Measurements from ENCODE around the gene LRIG2. TPM values are rescaled to one million over a fixed set of nuclear protein-coding genes. Genes with fewer than 3 reads are reported as not detected.
A peak's percentile ranks its signal among the peaks of the same experiment; 100 is the strongest.

The LRIG2 gene
- total and polyA plus RNA-seq, 2 of the 13 experiments (the other 11 are each of a cell fraction or from before 2014, with no cell fraction given): 8.1 to 12.2 TPM

DNA sequence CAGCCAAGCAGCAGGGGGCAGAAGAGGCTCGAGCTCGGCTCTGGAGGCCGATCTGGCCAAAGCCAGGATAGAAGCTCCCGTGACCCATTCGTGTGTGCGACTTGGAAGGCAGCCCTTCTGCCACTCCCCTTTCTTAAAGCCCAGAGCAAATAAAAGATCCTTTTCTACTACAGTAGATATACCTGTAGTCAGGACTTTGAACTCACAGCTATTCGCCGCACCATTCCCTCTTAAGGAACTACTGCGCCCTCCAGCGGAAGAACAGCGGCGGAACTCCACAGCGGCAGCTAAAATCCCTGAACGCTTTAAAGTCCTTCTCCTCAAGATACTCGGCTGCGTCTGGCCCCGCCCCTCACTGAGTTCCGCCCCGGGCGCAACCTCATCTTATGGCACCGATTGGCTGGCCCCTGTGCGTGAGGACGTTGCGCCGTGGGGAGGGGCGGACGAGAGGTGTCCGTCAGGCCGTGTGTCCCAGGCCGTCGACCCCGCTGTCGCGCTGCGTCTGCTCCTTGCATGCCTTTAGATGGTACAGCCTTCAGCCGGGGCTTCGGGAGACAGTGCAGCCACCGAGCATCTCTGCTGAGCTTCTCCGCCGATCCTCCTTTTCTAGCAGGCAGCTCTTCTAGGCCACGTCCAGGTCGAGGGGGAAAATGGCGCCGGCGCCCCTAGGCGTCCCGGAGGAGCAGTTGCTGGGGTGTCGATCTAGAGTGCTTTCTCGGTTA, at the start of gene LRIG2 (continued):
- TF ChIP-seq, protein P1, sequence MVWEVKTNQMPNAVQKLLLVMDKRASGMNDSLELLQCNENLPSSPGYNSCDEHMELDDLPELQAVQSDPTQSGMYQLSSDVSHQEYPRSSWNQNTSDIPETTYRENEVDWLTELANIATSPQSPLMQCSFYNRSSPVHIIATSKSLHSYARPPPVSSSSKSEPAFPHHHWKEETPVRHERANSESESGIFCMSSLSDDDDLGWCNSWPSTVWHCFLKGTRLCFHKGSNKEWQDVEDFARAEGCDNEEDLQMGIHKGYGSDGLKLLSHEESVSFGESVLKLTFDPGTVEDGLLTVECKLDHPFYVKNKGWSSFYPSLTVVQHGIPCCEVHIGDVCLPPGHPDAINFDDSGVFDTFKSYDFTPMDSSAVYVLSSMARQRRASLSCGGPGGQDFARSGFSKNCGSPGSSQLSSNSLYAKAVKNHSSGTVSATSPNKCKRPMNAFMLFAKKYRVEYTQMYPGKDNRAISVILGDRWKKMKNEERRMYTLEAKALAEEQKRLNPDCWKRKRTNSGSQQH (CRISPR knock-in tag; IDR thresholded peaks at IDR 0.05; ENCODE audit: low read depth): no peak
- TF ChIP-seq, protein P2, sequence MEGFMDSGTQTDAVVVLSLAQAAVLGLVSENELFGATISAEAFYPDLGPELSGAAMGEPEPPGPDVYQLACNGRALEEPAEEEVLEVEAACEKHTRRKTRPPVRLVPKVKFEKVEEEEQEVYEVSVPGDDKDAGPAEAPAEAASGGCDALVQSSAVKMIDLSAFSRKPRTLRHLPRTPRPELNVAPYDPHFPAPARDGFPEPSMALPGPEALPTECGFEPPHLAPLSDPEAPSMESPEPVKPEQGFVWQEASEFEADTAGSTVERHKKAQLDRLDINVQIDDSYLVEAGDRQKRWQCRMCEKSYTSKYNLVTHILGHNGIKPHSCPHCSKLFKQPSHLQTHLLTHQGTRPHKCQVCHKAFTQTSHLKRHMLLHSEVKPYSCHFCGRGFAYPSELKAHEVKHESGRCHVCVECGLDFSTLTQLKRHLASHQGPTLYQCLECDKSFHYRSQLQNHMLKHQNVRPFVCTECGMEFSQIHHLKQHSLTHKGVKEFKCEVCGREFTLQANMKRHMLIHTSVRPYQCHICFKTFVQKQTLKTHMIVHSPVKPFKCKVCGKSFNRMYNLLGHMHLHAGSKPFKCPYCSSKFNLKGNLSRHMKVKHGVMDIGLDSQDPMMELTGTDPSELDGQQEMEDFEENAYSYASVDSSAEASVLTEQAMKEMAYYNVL (CRISPR knock-in tag; IDR thresholded peaks at IDR 0.05; ENCODE audit: borderline replicate concordance): no peak; the same call in 1 of the 2 replicates
- no peak for TF ChIP-seq U2AF1 (optimal IDR thresholded peaks at IDR 0.05; ENCODE audit: low read depth, low read length)
- TF ChIP-seq ZNF841 (CRISPR knock-in tag; IDR thresholded peaks at IDR 0.05; ENCODE audit: borderline replicate concordance): no peak
- TF ChIP-seq FOXK2 (IDR thresholded peaks at IDR 0.05): no peak
- TF ChIP-seq THAP11 (CRISPR knock-in tag; IDR thresholded peaks at IDR 0.05): peak; percentile 68
- peak; percentile 89; the same call in 1 of the 2 replicates for TF ChIP-seq ZNF235 (CRISPR knock-in tag; IDR thresholded peaks at IDR 0.05; ENCODE audit: borderline replicate concordance)
- TF ChIP-seq ZSCAN20 (CRISPR knock-in tag; IDR thresholded peaks at IDR 0.05; ENCODE audit: borderline replicate concordance): no peak
- no peak; the same call in 1 of the 2 replicates for TF ChIP-seq YEATS2 (CRISPR knock-in tag; IDR thresholded peaks at IDR 0.05; ENCODE audit: borderline replicate concordance)
- TF ChIP-seq ZNF251 (CRISPR knock-in tag; IDR thresholded peaks at IDR 0.05): no peak
- TF ChIP-seq DNMT1 (CRISPR knock-in tag; IDR thresholded peaks at IDR 0.05): no peak
- TF ChIP-seq GTF3A (CRISPR knock-in tag; conservative IDR thresholded peaks at IDR 0.05): no peak
- no peak for TF ChIP-seq ZFP36L1 (CRISPR knock-in tag; IDR thresholded peaks at IDR 0.05)
- no peak for TF ChIP-seq ZNF720 (CRISPR knock-in tag; IDR thresholded peaks at IDR 0.05)
- TF ChIP-seq, protein P3, sequence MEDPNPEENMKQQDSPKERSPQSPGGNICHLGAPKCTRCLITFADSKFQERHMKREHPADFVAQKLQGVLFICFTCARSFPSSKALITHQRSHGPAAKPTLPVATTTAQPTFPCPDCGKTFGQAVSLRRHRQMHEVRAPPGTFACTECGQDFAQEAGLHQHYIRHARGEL (CRISPR knock-in tag; IDR thresholded peaks at IDR 0.05): 0 out of 2 replicates have a peak, but pooled peaks have one; percentile 65
- TF ChIP-seq ZSCAN12 (CRISPR knock-in tag; IDR thresholded peaks at IDR 0.05): peak; percentile 56; the same call in 1 of the 2 replicates
- no peak for TF ChIP-seq ZFP1 (CRISPR knock-in tag; IDR thresholded peaks at IDR 0.05)
- TF ChIP-seq, protein P4, sequence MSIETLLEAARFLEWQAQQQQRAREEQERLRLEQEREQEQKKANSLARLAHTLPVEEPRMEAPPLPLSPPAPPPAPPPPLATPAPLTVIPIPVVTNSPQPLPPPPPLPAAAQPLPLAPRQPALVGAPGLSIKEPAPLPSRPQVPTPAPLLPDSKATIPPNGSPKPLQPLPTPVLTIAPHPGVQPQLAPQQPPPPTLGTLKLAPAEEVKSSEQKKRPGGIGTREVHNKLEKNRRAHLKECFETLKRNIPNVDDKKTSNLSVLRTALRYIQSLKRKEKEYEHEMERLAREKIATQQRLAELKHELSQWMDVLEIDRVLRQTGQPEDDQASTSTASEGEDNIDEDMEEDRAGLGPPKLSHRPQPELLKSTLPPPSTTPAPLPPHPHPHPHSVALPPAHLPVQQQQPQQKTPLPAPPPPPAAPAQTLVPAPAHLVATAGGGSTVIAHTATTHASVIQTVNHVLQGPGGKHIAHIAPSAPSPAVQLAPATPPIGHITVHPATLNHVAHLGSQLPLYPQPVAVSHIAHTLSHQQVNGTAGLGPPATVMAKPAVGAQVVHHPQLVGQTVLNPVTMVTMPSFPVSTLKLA (IDR thresholded peaks at IDR 0.05): no peak
- TF ChIP-seq, protein P5, sequence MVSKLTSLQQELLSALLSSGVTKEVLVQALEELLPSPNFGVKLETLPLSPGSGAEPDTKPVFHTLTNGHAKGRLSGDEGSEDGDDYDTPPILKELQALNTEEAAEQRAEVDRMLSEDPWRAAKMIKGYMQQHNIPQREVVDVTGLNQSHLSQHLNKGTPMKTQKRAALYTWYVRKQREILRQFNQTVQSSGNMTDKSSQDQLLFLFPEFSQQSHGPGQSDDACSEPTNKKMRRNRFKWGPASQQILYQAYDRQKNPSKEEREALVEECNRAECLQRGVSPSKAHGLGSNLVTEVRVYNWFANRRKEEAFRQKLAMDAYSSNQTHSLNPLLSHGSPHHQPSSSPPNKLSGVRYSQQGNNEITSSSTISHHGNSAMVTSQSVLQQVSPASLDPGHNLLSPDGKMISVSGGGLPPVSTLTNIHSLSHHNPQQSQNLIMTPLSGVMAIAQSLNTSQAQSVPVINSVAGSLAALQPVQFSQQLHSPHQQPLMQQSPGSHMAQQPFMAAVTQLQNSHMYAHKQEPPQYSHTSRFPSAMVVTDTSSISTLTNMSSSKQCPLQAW (CRISPR knock-in tag; IDR thresholded peaks at IDR 0.05): 0 out of 2 replicates have a peak, but pooled peaks have one; percentile 25
- TF ChIP-seq, protein P6, sequence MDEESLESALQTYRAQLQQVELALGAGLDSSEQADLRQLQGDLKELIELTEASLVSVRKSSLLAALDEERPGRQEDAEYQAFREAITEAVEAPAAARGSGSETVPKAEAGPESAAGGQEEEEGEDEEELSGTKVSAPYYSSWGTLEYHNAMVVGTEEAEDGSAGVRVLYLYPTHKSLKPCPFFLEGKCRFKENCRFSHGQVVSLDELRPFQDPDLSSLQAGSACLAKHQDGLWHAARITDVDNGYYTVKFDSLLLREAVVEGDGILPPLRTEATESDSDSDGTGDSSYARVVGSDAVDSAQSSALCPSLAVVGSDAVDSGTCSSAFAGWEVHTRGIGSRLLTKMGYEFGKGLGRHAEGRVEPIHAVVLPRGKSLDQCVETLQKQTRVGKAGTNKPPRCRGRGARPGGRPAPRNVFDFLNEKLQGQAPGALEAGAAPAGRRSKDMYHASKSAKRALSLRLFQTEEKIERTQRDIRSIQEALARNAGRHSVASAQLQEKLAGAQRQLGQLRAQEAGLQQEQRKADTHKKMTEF (CRISPR knock-in tag; IDR thresholded peaks at IDR 0.05): peak; percentile 78; the same call in 1 of the 2 replicates
- TF ChIP-seq ZNF143 (CRISPR knock-in tag; IDR thresholded peaks at IDR 0.05): peak; percentile 42; the same call in 1 of the 2 replicates

Data from HepG2 (cell line).